ENCODE measurements around the gene ABCB6.

The ABCB6 gene

DNA sequence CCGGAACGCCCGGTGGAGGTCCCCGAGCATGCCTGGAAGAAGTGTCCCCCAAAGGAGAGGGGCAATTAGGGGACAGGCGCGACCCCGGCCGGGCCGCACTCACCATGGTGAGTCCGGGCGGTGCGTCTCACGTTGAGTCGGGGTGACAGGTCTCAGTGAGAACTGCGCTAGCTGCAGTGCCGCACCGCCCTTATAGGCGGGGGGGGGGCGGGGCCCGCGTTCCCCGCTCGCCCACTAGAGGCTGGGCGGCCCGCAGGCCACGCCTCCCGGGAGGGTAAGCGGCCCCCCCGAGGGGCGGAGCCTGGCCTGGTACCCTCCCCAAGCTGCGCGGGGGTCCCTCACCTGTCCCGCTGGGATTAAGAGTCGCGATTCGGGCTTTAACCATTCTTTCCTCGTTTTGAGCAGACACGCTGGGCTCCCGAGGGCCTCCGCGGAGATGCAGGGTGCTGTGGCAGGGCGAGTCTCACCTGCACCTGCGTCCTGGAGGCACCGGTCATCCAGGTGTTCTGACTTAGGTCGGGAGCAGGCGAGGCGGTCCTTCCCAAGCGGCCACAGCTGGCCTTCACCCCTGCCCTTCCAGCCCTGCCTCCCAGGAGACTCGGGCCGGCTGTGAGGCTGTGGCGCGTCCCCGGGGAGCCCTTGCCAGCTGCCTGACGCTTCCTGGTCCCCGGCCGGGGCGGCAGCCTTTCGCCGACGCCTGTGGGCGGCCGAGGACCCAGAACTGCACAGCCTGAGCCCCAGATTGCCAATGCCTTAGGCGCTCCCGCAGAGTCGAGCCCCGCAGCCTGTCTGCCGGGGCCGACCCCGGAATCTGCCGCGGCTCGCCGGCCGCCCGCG is 35.2 kb upstream of the ABCB6 start, which contains the start of gene TUBA4A:
Gene TUBA4A (minus strand): TSS at position 166 of the 837 bp plus-strand sequence. CDS start 60 bp downstream, at position 106.
- TF ChIP-seq, protein P1, sequence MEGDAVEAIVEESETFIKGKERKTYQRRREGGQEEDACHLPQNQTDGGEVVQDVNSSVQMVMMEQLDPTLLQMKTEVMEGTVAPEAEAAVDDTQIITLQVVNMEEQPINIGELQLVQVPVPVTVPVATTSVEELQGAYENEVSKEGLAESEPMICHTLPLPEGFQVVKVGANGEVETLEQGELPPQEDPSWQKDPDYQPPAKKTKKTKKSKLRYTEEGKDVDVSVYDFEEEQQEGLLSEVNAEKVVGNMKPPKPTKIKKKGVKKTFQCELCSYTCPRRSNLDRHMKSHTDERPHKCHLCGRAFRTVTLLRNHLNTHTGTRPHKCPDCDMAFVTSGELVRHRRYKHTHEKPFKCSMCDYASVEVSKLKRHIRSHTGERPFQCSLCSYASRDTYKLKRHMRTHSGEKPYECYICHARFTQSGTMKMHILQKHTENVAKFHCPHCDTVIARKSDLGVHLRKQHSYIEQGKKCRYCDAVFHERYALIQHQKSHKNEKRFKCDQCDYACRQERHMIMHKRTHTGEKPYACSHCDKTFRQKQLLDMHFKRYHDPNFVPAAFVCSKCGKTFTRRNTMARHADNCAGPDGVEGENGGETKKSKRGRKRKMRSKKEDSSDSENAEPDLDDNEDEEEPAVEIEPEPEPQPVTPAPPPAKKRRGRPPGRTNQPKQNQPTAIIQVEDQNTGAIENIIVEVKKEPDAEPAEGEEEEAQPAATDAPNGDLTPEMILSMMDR (conservative IDR thresholded peaks at IDR 0.05), result no peak
- H3K27ac ChIP-seq, result peak within 1 kb of the TSS; percentile 99

DNA sequence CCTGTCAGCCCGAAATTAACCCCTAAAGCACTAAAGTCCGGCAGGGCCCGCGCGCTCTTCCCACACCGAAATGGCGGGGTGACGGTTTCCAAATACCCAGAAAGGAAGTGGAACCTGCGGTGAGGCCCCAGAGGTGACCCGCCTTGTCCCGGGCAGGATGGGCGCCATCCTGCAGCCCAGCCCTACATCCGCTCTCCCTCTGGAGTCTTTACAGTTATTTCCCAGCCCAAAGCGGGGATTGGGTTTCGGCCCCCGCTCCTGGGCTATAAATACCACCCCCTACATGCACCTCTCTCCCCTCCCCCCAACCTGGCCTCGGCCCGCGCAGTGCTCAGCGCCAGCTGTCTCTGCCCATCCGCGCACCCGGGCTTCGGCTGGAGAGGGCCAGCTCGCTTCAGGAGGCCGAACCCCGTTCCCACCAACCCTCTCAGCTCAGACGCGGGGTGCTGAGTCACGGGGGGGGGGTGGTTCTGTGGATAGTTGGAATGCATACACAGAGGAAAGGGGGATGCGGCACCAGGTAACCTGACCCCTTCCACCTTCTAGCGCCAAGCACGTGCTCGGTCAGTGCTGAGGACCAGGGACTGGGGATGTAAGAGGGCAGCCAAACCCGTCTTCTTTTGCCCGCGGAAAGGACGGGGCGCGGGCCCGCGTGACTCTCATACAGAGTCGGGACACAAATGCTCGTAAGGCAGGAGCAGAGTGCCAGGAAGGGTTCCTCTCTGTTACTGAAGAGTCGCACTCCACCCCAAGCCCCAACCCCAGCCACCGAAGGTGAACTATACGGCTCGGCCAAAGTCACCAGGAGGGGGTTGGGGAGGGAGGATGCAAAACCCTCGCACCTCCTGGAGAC is 34.4 kb upstream of the ABCB6 start, which contains the start of gene TUBA4B:
Gene TUBA4B (plus strand): TSS at position 344 of the 853 bp plus-strand sequence. CDS start 165 bp downstream, at position 509.
- H3K27ac ChIP-seq, result peak within 1 kb of the TSS; percentile 99

GRCh38 chr2:219252570-219252899 is 33.8 kb upstream of the ABCB6 start:
- peak overlapping the region; percentile 99 for H3K27ac ChIP-seq
- TF ChIP-seq, protein P1 (conservative IDR thresholded peaks at IDR 0.05), result no peak

More for the DNA sequence above, 34.4 kb upstream of the ABCB6 start, which contains the start of gene TUBA4B:
- TF ChIP-seq, protein P1 (conservative IDR thresholded peaks at IDR 0.05), result no peak

DNA sequence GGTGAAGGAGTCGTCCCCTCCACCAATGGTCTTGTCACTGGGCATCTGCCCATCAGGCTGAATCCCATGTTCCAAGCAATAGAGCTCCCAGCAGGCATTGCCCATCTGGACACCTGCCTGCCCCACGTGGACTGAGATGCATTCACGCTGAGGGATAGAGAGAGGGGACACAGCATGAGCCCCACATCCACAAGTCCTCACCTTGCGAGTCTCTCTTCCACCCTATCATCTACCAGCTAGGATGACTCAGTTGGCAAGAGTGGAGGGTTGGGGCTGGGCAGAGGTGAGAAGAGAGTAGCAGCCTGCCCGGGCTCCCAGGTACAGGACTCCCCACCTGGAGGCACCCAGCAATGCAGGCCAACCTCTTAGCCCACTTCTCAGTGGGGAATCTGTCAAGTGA is 33.3 kb upstream of the ABCB6 start:
- H3K27ac ChIP-seq, result peak overlapping the region; percentile 99
- TF ChIP-seq, protein P1 (conservative IDR thresholded peaks at IDR 0.05), result no peak

- TF ChIP-seq, protein P1 (conservative IDR thresholded peaks at IDR 0.05), result no peak
- H3K27ac ChIP-seq, result peak overlapping the region; percentile 99
Measured at GRCh38 chr2:219251656-219252055, 32.9 kb upstream of the ABCB6 start.

DNA sequence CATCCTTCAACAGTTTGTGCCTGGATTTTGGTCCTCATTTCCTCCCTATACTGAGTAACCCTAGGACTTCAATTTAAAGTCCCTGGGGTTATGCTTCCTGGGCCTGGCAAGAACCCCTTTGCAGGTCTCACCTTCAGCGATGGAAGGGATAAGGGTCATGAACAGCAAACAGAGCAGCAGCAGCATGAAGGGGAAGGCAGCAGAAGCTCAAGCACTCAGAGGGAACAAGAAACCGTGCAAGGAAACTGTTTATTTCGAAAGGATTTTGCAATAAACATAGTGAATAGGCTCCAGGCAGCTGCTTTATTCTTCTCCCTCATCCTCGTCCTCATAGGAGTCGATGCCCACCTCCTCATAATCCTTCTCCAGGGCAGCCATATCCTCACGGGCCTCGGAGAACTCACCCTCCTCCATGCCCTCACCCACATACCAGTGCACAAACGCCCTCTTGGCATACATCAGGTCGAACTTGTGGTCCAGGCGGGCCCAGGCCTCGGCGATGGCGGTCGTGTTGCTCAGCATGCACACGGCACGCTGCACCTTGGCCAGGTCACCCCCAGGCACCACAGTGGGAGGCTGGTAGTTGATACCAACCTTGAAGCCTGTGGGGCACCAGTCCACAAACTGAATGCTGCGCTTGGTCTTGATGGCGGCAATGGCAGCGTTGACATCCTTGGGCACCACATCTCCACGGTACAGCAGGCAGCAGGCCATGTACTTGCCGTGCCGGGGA is 31.5 kb upstream of the ABCB6 start:
- TF ChIP-seq, protein P1 (conservative IDR thresholded peaks at IDR 0.05), result no peak
- H3K27ac ChIP-seq, result peak overlapping the region; percentile 99

Measured in VCaP (cell line).